Body of pancreas (tissue), 4 donors: ENCODE data around the gene IL17RE. TPM values are rescaled to one million over a fixed set of nuclear protein-coding genes. Genes with fewer than 3 reads are reported as not detected.

Experiments
- ATAC-seq: fragments of 150-250 bp; one replicate; pipeline ENCODE4 v1.9.1; 2016
- DNase-seq, 4 donors: peaks; one replicate each; pipeline ENCODE4 v3.0.0-alpha.2; 2019
- H3K27ac ChIP-seq, 4 donors: fragments of 200-600 bp; sonication (generic); 1 replicate in 3 of 4; 2 replicates in 1 of 4; pipeline versions ENCODE4 v1.5.1 to v1.6.1; 2016 to 2019; ENCODE audit warnings: mild to moderate bottlenecking in 1 of 4, mixed read lengths in 1 of 4, moderate library complexity in 1 of 4
- H3K27me3 ChIP-seq, 2 donors: fragments of 200-600 bp; sonication (generic); one replicate each; pipeline ENCODE4 v1.6.0; 2016; ENCODE audit warnings: mild to moderate bottlenecking in 1 of 2
- H3K36me3 ChIP-seq, 2 donors: fragments of 200-600 bp; sonication (generic); replicated peaks in 1 of 2; 2 replicates each; pipeline ENCODE4 v1.5.1; 2016; ENCODE audit warnings: low read depth in 2 of 2; ENCODE audit not compliant: insufficient read depth in 1 of 2
- H3K4me1 ChIP-seq: fragments of 200-600 bp; sonication (generic); one replicate; pipeline ENCODE4 v1.6.0; 2016
- H3K4me3 ChIP-seq, 2 donors: fragments of 200-600 bp; sonication (generic); 1 replicate in 1 of 2; 2 replicates in 1 of 2; pipeline ENCODE4 v1.5.1; 2016 to 2019
- H3K9me3 ChIP-seq, 3 donors: fragments of 200-600 bp; sonication (generic); 1 replicate in 2 of 3; 2 replicates in 1 of 3; pipeline ENCODE4 v1.5.1; 2016
- POLR2A ChIP-seq, 3 donors: fragments of 450-650 bp; IDR thresholded peaks; one replicate each; pipeline ENCODE4 v1.6.1; 2016; ENCODE audit warnings: antibody characterized with exemption in 3 of 3, mild to moderate bottlenecking in 2 of 3
- WGBS, 2 donors: methylation state at CpG; one replicate each; pipeline ENCODE4 v1.1.5; 2017; 5-methylcytosine and 5-hydroxymethylcytosine counted together
- intact Hi-C: fragments of 100-400 bp; cut with DNase I; formaldehyde crosslinking; loops from one replicate; pipeline ENCODE4 v1.15.1; 2023
- total RNA-seq, 2 donors: library from RNA; depleted of rRNA; stranded (reverse); fragments of >200 nt; gene quantifications; one replicate each; pipeline ENCODE4 v1.1.0, GENCODE V29; 2016
- TF ChIP-seq, protein P1 (sequence below), 7 experiments: fragments of 450-650 bp in 4 of 7; fragments of 200-600 bp in 3 of 7; sonication (generic) in 3 of 7; IDR thresholded peaks; one replicate each; pipeline ENCODE4 v1.5.1; 2016 to 2019; ENCODE audit warnings: antibody characterized with exemption in 7 of 7

IL17RE gene
- total RNA-seq, 2 donors from 2014 or later, result 10.9 to 18.2 TPM

DNA sequence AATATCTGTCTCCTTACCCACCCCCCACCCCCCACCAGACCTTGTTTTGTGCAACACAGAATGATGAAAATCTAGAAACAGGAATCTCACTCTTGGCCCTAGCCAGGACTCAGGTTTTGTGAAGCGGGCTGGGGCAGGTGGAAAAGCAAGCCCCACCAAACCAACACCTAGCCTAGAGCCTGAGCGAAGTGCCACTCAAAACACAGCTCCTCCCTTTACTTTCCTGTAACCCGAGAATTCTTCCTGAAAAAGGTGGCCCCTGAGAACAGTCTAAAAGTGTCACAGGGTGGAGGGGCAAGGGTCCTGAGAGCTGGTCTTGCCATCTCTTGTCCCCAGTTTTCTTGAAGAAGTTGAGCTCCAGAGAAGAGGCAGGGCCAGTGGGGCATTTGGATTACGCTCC is 41.4 kb upstream of the IL17RE start:
- Histone ChIP-seq H3K27ac (no peak overlapping the region), H3K27me3 (no peaks in the 10 kb centered on the region), H3K9me3 (no peaks in the 10 kb centered on the region), H3K4me3 (no peak overlapping the region), H3K36me3 (no peaks in the 10 kb centered on the region), H3K4me1 (peaks cover 7% of the 10 kb centered on the region)
- no peak for TF ChIP-seq POLR2A (IDR thresholded peaks at IDR 0.05)
- TF ChIP-seq, protein P1, sequence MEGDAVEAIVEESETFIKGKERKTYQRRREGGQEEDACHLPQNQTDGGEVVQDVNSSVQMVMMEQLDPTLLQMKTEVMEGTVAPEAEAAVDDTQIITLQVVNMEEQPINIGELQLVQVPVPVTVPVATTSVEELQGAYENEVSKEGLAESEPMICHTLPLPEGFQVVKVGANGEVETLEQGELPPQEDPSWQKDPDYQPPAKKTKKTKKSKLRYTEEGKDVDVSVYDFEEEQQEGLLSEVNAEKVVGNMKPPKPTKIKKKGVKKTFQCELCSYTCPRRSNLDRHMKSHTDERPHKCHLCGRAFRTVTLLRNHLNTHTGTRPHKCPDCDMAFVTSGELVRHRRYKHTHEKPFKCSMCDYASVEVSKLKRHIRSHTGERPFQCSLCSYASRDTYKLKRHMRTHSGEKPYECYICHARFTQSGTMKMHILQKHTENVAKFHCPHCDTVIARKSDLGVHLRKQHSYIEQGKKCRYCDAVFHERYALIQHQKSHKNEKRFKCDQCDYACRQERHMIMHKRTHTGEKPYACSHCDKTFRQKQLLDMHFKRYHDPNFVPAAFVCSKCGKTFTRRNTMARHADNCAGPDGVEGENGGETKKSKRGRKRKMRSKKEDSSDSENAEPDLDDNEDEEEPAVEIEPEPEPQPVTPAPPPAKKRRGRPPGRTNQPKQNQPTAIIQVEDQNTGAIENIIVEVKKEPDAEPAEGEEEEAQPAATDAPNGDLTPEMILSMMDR (IDR thresholded peaks at IDR 0.05), result no peak
- intact Hi-C loops, result no loop called here
- WGBS, 2 donors, result 88% methylated on average over 4 of the region's 4 CpGs
- no peak for ATAC-seq
- no peak for DNase-seq

DNA sequence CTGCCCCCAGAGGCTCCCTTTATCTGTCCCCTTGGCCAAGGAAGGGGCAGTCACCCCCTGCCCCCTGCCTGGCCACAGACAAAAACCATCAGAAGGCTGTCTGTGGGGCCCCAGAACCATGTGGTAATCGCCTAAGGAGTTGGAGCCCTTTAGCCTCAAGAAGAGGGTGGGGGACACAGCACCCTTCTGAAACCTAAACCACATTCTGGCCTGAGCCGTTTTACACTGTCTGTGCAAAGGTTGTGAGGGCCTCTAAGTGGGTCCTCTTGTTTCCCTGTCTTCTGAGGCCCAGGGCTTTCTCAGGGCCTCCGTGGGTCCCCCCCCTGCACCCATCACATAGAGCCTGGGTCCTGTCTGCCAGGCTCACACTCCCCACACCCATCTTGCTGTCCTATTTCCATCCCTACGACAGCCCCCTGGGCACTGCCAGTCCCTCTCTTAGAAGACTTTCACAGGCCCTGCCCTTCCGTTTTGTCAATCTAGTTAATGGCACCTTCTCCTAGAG is 41.0 kb upstream of the IL17RE start:
- TF ChIP-seq POLR2A (IDR thresholded peaks at IDR 0.05), result no peak
- TF ChIP-seq, protein P1 (IDR thresholded peaks at IDR 0.05), result no peak
- peaks cover 7% of the 10 kb centered on the region for H3K4me1 ChIP-seq
- no peaks in the 10 kb centered on the region for H3K27me3 ChIP-seq
- ATAC-seq (no peak), DNase-seq (no peak)
- H3K9me3 ChIP-seq, result no peaks in the 10 kb centered on the region
- no peaks in the 10 kb centered on the region for H3K36me3 ChIP-seq
- intact Hi-C loops, result no loop called here
- WGBS, 2 donors, result 72 to 82% methylated on average over 3 to 5 of the region's 5 CpGs
- no peak overlapping the region for H3K4me3 ChIP-seq
- no peak overlapping the region for H3K27ac ChIP-seq

GRCh38 chr3:9862391-9863057 is 40.1 kb upstream of the IL17RE start:
- ATAC-seq, result peak; percentile 85
- H3K4me1 ChIP-seq, result peaks cover 7% of the 10 kb centered on the region
- intact Hi-C loops, result no loop called here

GRCh38 chr3:9863058-9863772 is 39.4 kb upstream of the IL17RE start:
- H3K27ac ChIP-seq, result peak overlapping the region in 1 of 4 donors; percentile 9
- H3K4me1 ChIP-seq, result peaks cover 7% of the 10 kb centered on the region
- no peaks in the 10 kb centered on the region for H3K9me3 ChIP-seq
- no peaks in the 10 kb centered on the region for H3K27me3 ChIP-seq
- intact Hi-C loops, result no loop called here
- peak overlapping the region in 1 of 2 donors; percentile 17 for H3K4me3 ChIP-seq
- TF ChIP-seq POLR2A (IDR thresholded peaks at IDR 0.05), result no peak
- TF ChIP-seq, protein P1 (IDR thresholded peaks at IDR 0.05), result no peak
- ATAC-seq (no peak), DNase-seq (no peak)
- H3K36me3 ChIP-seq, result no peaks in the 10 kb centered on the region
- WGBS, 2 donors, result 65 to 95% methylated on average over 5 to 20 of the region's 22 CpGs

More at GRCh38 chr3:9862391-9863057, 40.1 kb upstream of the IL17RE start:
- Histone ChIP-seq H3K27ac (peak overlapping the region in 1 of 4 donors; percentile 9), H3K9me3 (no peaks in the 10 kb centered on the region), H3K36me3 (no peaks in the 10 kb centered on the region), H3K27me3 (no peaks in the 10 kb centered on the region), H3K4me3 (peak overlapping the region in 1 of 2 donors; percentile 17)
- DNase-seq, result peak; percentile 49 to 73 (median 64)
- TF ChIP-seq, protein P1 (IDR thresholded peaks at IDR 0.05), result peak; percentile 28 to 68 (median 50)
- no peak for TF ChIP-seq POLR2A (IDR thresholded peaks at IDR 0.05)
- WGBS, 2 donors, result 12 to 28% methylated on average over 7 to 42 of the region's 45 CpGs
